ENCODE measurements around the gene GRID1.

Gene GRID1

DNA sequence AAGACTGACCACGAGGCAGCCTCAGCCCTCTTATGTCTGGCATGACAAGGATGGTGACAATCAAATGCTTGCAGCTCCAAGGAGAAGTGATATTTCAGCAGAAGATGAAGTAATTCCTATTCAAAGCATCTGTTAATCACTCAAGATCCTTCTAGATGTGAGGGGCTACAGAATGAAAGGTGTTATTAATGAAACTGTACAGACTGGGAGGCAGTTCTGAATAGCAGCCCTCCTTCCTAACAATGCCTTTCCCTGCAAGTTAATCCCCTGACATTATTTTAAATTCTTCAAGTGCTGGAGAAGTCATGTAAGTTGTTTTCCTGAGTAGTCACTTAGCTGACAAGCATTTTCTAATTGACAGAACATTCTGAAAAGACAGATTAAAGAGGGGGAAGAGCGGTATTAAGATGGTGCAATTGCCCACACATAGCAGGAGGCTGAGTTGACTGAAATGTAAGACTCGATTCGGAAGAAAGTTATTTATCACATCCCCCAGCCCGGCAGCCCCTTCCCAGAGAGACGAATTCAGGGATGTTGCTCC is 300.8 kb downstream of the GRID1 start:
- no peak overlapping the region for H3K27ac ChIP-seq
- TF ChIP-seq, protein P1, sequence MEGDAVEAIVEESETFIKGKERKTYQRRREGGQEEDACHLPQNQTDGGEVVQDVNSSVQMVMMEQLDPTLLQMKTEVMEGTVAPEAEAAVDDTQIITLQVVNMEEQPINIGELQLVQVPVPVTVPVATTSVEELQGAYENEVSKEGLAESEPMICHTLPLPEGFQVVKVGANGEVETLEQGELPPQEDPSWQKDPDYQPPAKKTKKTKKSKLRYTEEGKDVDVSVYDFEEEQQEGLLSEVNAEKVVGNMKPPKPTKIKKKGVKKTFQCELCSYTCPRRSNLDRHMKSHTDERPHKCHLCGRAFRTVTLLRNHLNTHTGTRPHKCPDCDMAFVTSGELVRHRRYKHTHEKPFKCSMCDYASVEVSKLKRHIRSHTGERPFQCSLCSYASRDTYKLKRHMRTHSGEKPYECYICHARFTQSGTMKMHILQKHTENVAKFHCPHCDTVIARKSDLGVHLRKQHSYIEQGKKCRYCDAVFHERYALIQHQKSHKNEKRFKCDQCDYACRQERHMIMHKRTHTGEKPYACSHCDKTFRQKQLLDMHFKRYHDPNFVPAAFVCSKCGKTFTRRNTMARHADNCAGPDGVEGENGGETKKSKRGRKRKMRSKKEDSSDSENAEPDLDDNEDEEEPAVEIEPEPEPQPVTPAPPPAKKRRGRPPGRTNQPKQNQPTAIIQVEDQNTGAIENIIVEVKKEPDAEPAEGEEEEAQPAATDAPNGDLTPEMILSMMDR (conservative IDR thresholded peaks at IDR 0.05) = no peak

DNA sequence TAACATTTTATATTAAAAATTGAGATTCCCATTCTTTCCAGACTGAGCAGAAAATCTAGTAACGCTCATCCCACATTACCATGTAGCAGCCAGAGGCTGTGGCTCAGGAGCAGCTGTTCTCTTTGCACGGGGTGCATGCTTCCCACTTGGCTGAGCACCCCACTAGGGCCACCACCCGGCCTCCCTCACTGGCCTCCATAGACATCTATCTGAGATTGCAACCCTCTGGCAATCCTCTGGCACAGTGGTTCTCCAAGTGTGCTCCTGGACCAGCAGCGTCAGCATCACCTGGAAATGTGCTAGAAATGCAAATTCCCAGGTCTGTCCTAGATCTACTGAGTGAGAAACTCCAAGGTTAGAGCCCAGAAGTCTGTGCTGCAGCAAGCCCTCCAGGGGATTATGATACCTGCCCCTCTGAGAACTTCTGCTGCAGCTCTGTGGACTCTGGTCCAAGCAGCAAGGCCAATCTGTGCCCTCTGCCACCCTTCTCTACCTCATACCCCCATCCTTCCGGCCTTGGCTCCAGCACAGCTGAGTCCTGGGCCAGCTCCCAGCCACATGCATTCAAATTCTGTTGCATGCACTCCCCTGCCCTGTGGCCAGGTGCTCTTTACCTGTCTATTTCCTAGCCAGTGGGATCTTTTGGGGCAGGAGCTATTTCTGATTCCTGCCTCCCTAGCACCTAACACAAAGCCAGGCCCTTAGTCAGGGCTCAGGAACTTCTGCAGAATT is 301.5 kb downstream of the GRID1 start:
- no peak overlapping the region for H3K27ac ChIP-seq
- TF ChIP-seq, protein P1 (conservative IDR thresholded peaks at IDR 0.05) = no peak

DNA sequence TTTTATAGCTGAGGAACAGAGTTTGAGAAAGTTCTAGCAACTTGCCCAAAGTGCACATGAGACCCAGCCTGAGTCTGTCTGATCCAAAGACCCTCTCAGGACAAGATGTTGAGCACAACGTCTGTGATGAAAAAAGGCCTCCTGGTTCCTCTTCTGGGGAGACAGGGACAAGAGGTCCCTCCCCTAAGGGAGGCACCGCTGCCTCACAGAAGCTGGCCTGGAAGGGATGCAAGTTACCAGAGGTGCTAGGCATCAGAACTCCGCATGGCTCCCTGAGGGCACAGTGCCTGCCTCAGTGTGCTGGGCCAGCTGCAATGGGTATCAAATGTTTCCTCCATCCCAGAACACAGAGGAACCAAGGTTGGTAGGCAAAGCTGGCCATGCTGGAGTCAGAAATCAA is 302.4 kb downstream of the GRID1 start:
- TF ChIP-seq, protein P1 (conservative IDR thresholded peaks at IDR 0.05) = no peak
- no peak overlapping the region for H3K27ac ChIP-seq

DNA sequence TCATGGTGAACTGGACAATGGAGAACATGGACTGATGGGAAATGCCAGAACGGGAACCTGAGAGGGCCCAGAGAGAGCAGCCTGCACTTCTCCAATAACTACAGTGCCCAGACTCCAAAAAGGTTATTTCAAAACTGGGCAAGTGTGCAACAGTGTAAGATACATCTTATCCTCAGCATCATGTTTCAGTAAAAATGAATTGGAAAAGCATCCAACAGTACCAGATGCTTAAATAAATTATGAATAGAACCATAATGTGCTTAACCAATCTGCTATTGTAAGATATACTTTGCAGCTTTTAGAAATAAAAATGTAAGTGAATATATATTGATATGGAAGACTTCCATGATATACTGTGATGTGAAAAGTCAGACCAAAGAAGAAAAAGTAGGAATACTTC is 303.3 kb downstream of the GRID1 start:
- no peak overlapping the region for H3K27ac ChIP-seq
- TF ChIP-seq, protein P1 (conservative IDR thresholded peaks at IDR 0.05) = no peak

DNA sequence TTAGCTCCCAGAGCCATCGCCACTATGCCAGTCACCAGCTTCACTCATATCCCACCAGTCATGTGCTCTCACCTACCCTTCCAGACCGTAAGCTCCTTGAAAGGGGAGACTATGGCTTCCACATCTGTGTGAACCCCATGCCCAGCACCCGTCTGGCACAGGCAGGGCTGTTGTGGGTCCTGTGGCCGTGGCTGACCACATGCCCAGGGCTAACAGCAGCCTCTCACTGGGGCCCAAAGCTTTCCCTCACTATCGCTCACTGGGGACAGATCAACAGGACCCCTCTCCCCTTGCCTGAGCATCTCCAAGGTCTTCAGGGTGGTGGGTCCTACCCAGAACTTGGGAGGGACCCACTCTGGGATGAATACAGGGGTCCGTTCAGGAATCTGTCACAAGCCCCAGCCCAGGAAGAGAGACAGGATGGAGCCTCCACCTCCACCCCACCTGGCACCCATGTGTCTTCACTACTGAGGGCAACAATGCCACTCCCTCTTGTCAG is 303.9 kb downstream of the GRID1 start:
- TF ChIP-seq, protein P1 (conservative IDR thresholded peaks at IDR 0.05) = no peak
- no peak overlapping the region for H3K27ac ChIP-seq

DNA sequence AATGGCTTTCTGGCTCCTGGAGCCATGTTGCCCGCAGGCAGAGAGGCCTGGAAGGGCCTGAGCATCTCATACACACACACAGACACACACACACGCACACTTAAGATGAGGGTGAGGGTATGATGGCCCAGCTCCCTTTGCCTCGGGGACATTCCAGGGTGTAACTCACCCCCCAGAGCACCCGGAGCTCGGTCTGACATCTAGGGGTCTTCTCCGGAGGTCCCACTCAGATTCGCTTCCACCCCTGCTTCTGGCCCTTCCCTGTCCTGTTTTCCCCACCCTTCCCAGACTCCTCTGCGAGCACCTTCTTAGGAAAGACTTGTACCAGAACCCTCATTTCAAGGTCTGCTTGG is 304.4 kb downstream of the GRID1 start:
- H3K27ac ChIP-seq = no peak overlapping the region
- TF ChIP-seq, protein P1 (conservative IDR thresholded peaks at IDR 0.05) = no peak

DNA sequence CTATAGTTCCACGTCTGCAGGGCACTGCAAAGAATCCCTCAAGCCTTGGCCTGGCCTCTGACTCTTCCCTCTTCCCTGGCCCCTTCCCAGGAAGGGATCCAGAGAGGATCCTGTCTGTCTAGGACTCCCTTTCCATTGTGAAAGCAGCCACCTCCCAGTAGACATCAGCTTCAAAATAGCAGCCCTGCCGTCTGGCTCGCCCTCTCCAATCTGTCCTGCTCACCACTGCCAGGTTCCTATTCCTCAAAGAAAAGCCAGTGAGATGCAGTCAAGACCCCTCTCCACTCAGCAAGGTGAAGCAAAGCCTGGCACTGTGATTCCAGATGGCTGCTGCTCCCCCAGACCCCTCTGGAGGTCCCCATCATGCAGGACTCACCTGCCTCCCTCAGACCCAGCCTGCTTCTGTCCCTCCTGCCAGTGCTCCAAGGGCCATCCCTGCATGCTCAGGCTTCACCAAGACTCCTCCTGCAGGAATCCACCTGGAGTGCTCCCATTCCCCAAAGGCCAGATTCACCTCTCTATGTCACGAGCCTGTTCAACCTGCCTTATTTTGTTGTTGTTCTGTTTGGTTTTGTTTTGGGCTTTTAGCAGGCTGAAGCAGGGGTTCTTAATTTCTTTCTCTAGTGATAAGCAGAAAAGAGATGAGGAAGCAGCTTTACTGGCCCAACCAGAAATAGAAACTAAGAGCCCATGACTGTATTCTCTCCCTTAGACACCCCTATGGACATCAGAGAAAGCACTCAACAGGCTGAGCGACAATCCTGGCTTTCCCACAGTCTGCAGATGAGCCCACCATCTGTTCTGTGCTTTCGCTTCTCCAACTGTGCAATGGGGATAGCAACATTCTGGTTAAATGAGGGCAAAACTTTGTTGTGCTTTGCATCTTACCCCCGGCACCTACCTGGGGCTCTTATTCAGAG is 305.1 kb downstream of the GRID1 start:
- TF ChIP-seq, protein P1 (conservative IDR thresholded peaks at IDR 0.05) = no peak
- H3K27ac ChIP-seq = no peak overlapping the region
